OCI-LY7 (cell line): Measurements from ENCODE around the gene CCNC. TPM values are rescaled to one million over a fixed set of nuclear protein-coding genes. Genes with fewer than 3 reads are reported as not detected.

Experiments used
- BruUV-seq: library from RNA; stranded (reverse); fragments of 400-500 nt; replicated peaks from 2 replicates; lab custom pipeline; 2021; lab: Mats Ljungman, UMichigan
- CTCF ChIA-PET: fragments of 300-600 bp; sonication (Branson Sonifier 250); formaldehyde crosslinking; loops from one replicate; lab custom pipeline; 2022; ENCODE audit warnings: antibody characterized with exemption; ENCODE audit not compliant: unreplicated experiment; lab: Charles Lee
- POLR2A ChIA-PET: fragments of 300-600 bp; sonication (Branson Sonifier 250); formaldehyde crosslinking; loops from one replicate; lab custom pipeline; 2022; ENCODE audit warnings: antibody characterized with exemption; lab: Charles Lee
- DNase-seq: peaks from one replicate; pipeline ENCODE4 v3.0.0-alpha.2; 2015; ENCODE audit warnings: low spot score
- H2AFZ ChIP-seq: fragments of 200-600 bp; sonication (generic), shearing (Covaris generic); 2 replicates; pipeline ENCODE4 v1.6.1; 2014; ENCODE audit warnings: mild to moderate bottlenecking, antibody characterized with exemption, low read length, moderate library complexity
- H3K27ac ChIP-seq: fragments of 200-600 bp; sonication (generic); 2 replicates; pipeline ENCODE4 v1.5.1; 2014; ENCODE audit warnings: mixed run types, low read depth, mild to moderate bottlenecking, moderate library complexity, low read length, inconsistent platforms; ENCODE audit not compliant: poor library complexity, severe bottlenecking
- H3K36me3 ChIP-seq: fragments of 200-600 bp; sonication (generic); 2 replicates; pipeline ENCODE4 v1.6.1; 2014; ENCODE audit warnings: mild to moderate bottlenecking, antibody characterized with exemption, low read length, moderate library complexity, mixed read lengths; ENCODE audit not compliant: insufficient read depth
- H3K4me1 ChIP-seq: fragments of 200-600 bp; sonication (generic); 2 replicates; pipeline ENCODE4 v1.5.1; 2014; ENCODE audit warnings: mild to moderate bottlenecking, low read length; ENCODE audit not compliant: insufficient read depth, poor library complexity, severe bottlenecking
- H3K4me2 ChIP-seq: fragments of 200-600 bp; sonication (generic); 2 replicates; pipeline ENCODE4 v1.6.1; 2014; ENCODE audit warnings: mild to moderate bottlenecking, low read length
- H3K4me3 ChIP-seq: fragments of 200-600 bp; sonication (generic); 2 replicates; pipeline ENCODE4 v1.5.1; 2014; ENCODE audit warnings: mild to moderate bottlenecking, low read depth, low read length; ENCODE audit not compliant: poor library complexity, severe bottlenecking
- H3K79me2 ChIP-seq: fragments of 200-600 bp; sonication (generic); 2 replicates; pipeline ENCODE4 v1.6.1; 2016; ENCODE audit warnings: low read depth, mild to moderate bottlenecking, low read length, moderate library complexity, mixed read lengths; ENCODE audit not compliant: insufficient read depth
- H3K9me2 ChIP-seq: fragments of 200-600 bp; sonication (generic); 2 replicates; pipeline ENCODE4 v1.6.1; 2016; ENCODE audit warnings: mild to moderate bottlenecking, low read length, mixed read lengths; ENCODE audit not compliant: insufficient read depth
- H3K9me3 ChIP-seq: fragments of 200-600 bp; sonication (generic); 2 replicates; pipeline ENCODE4 v1.6.1; 2014; ENCODE audit warnings: mild to moderate bottlenecking, mixed run types, low read length, mixed read lengths
- H4K20me1 ChIP-seq: fragments of 200-600 bp; sonication (generic); 2 replicates; pipeline ENCODE4 v1.6.1; 2014; ENCODE audit warnings: mild to moderate bottlenecking, antibody characterized with exemption, low read length, moderate library complexity, mixed read lengths; ENCODE audit not compliant: insufficient read depth
- CTCF ChIP-seq: fragments of 200-600 bp; sonication (generic); conservative IDR thresholded peaks from 2 replicates; pipeline ENCODE4 v1.5.1; 2014; ENCODE audit warnings: mild to moderate bottlenecking, antibody characterized with exemption, low read length, moderate library complexity, mixed read lengths
- EZH2phosphoT487 ChIP-seq: fragments of 200-600 bp; sonication (generic); IDR thresholded peaks from 2 replicates; pipeline ENCODE4 v1.6.1; 2018; ENCODE audit warnings: low read depth, borderline replicate concordance, mild to moderate bottlenecking, mixed run types, antibody characterized with exemption, low read length, moderate library complexity, mixed read lengths
- intact Hi-C: fragments of 100-400 bp; cut with micrococcal nuclease; formaldehyde crosslinking; loops from one replicate; pipeline ENCODE4 v1.10.0; 2022; ENCODE audit not compliant: unreplicated experiment
- total RNA-seq, 2 experiments: library from RNA; depleted of rRNA in 1 of 2; stranded (reverse); fragments of >200 nt in 1 of 2; shearing (Covaris generic) in 1 of 2; gene quantifications; 2 replicates each; pipeline ENCODE4 v1.2.3, GENCODE V29; 2014 to 2022

The CCNC gene
- total RNA-seq, 2 experiments from 2014 or later, result 58.4 to 91.9 TPM

- no peak overlapping the region for H3K4me2 ChIP-seq
- intact Hi-C loops, result no loop called here
Measured at GRCh38 chr6:99592900-99593299, 24.4 kb upstream of the CCNC start.

GRCh38 chr6:99591673-99592364 is 23.4 kb upstream of the CCNC start:
- DNase-seq, result no peak
- CTCF ChIA-PET, result no interaction called here

More at GRCh38 chr6:99592900-99593299, 24.4 kb upstream of the CCNC start:
- CTCF ChIA-PET, result no interaction called here
- BruUV-seq, result no TSS peak
- no peak overlapping the region for H2AFZ ChIP-seq
- H3K79me2 ChIP-seq, result no peaks in the 10 kb centered on the region
- H3K36me3 ChIP-seq, result no peaks in the 10 kb centered on the region
- H3K27ac ChIP-seq, result no peak overlapping the region
- TF ChIP-seq CTCF, result no peak
- no peak for TF ChIP-seq EZH2phosphoT487
- no peaks in the 10 kb centered on the region for H4K20me1 ChIP-seq
- H3K4me3 ChIP-seq, result no peak overlapping the region
- no peaks in the 10 kb centered on the region for H3K4me1 ChIP-seq
- POLR2A ChIA-PET, result interaction anchor here (0.6 to 0.8 kb wide), 2 partner anchors 44 to 52 kb away, joined by 3 to 8 read pairs; no protein-coding TSS in a partner anchor
- no peak for DNase-seq
- H3K9me3 ChIP-seq, result no peaks in the 10 kb centered on the region
- no peaks in the 10 kb centered on the region for H3K9me2 ChIP-seq

More at GRCh38 chr6:99591673-99592364, 23.4 kb upstream of the CCNC start:
- H3K4me3 ChIP-seq, result no peak overlapping the region
- H3K36me3 ChIP-seq, result no peaks in the 10 kb centered on the region
- no peaks in the 10 kb centered on the region for H3K9me3 ChIP-seq
- H2AFZ ChIP-seq, result no peak overlapping the region
- no peak overlapping the region for H3K4me2 ChIP-seq
- H3K27ac ChIP-seq, result no peak overlapping the region
- no peaks in the 10 kb centered on the region for H4K20me1 ChIP-seq
- no TSS peak for BruUV-seq
- no peaks in the 10 kb centered on the region for H3K9me2 ChIP-seq
- TF ChIP-seq EZH2phosphoT487 (no peak), CTCF (no peak)
- intact Hi-C loops, result no loop called here
- POLR2A ChIA-PET, result no interaction called here
- H3K79me2 ChIP-seq, result no peaks in the 10 kb centered on the region
- H3K4me1 ChIP-seq, result no peaks in the 10 kb centered on the region
